Right renal cortex interstitium (tissue), 3 donors: Measurements from ENCODE around the gene MAGEB1. TPM values are rescaled to one million over a fixed set of nuclear protein-coding genes. Genes with fewer than 3 reads are reported as not detected.

Experiments
- DNase-seq, 3 donors: peaks; one replicate each; pipeline ENCODE4 v3.0.0-alpha.2; 2013; ENCODE audit warnings: low read depth in 3 of 3, low spot score in 2 of 3
- polyA plus RNA-seq, 3 donors: library from polyadenylated mRNA; unstranded; fragments of 120-200 nt; gene quantifications; one replicate each; pipeline ENCODE4 v1.2.1, GENCODE V29; 2013; ENCODE audit not compliant: insufficient read length in 3 of 3

MAGEB1 gene
- polyA plus RNA-seq, 3 donors = not detected

- no peak for DNase-seq
Observed at GRCh38 chrX:30283456-30284200, 36.7 kb downstream of the MAGEB1 start.

GRCh38 chrX:30296408-30297254 lies 49.7 kb downstream of the MAGEB1 start:
- DNase-seq = no peak

GRCh38 chrX:30301208-30301607 lies 54.3 kb downstream of the MAGEB1 start:
- DNase-seq = no peak

Other genes with a start within 250 kb of the MAGEB1 start
- not detected for gene MAGEB2, start 31.6 kb upstream of the MAGEB1 start, polyA plus RNA-seq
- not detected for gene MAGEB3, start 16.5 kb upstream of the MAGEB1 start, polyA plus RNA-seq
- gene MAGEB4, start 5.1 kb upstream of the MAGEB1 start, polyA plus RNA-seq = not detected
- gene NR0B1, start 62.2 kb downstream of the MAGEB1 start, polyA plus RNA-seq = under 1 TPM in 2 of 3 donors, not detected in 1; 0.06 to 0.18 TPM